Heart left ventricle (tissue), 16 donors: ENCODE data around the gene PCDHGA12. TPM values are rescaled to one million over a fixed set of nuclear protein-coding genes. Genes with fewer than 3 reads are reported as not detected.

ENCODE experiments used
- ATAC-seq, 4 donors: fragments of 200-7000 bp; cut with Tn5 transposase; one replicate each; pipeline ENCODE4 v1.9.1; 2020 to 2022; ENCODE audit warnings: moderate library complexity in 4 of 4, mild to moderate bottlenecking in 3 of 4, moderate number of reproducible peaks in 1 of 4
- DNase-seq, 5 donors: peaks; one replicate each; pipeline ENCODE4 v3.0.0-alpha.2; 2020
- H3K27ac ChIP-seq, 12 donors: fragments of 200-600 bp; sonication (generic) in 4 of 12; one replicate each; pipeline versions ENCODE4 v1.5.0 to v1.8.0; 2016 to 2022; ENCODE audit warnings: mild to moderate bottlenecking in 2 of 12
- H3K27me3 ChIP-seq, 9 donors: fragments of 200-600 bp; sonication (generic) in 2 of 9; one replicate each; pipeline versions ENCODE4 v1.5.1 to v1.8.0; 2016 to 2022; ENCODE audit warnings: mild to moderate bottlenecking in 3 of 9
- H3K36me3 ChIP-seq, 9 donors: fragments of 200-600 bp; sonication (generic) in 2 of 9; one replicate each; pipeline versions ENCODE4 v1.5.0 to v1.8.0; 2018 to 2022; ENCODE audit warnings: mild to moderate bottlenecking in 2 of 9
- H3K4me1 ChIP-seq, 12 donors: fragments of 200-600 bp; sonication (generic) in 4 of 12; one replicate each; pipeline versions ENCODE4 v1.5.0 to v1.8.0; 2016 to 2022; ENCODE audit warnings: mild to moderate bottlenecking in 3 of 12
- H3K4me3 ChIP-seq, 12 donors: fragments of 200-600 bp; sonication (generic) in 4 of 12; one replicate each; pipeline versions ENCODE4 v1.5.0 to v1.8.0; 2017 to 2022; ENCODE audit warnings: mild to moderate bottlenecking in 9 of 12, moderate library complexity in 4 of 12
- H3K9me3 ChIP-seq, 12 donors: fragments of 200-600 bp; sonication (generic) in 4 of 12; one replicate each; pipeline versions ENCODE4 v1.5.0 to v1.8.0; 2016 to 2022; ENCODE audit warnings: mild to moderate bottlenecking in 1 of 12
- CTCF ChIP-seq, 12 donors: fragments of 200-600 bp; sonication (generic) in 4 of 12; IDR thresholded peaks; one replicate each; pipeline versions ENCODE4 v1.5.0 to v1.8.0; 2018 to 2022; ENCODE audit warnings: antibody characterized with exemption in 12 of 12, mild to moderate bottlenecking in 5 of 12
- POLR2A ChIP-seq, 2 donors: fragments of 450-650 bp; IDR thresholded peaks; one replicate each; pipeline ENCODE4 v1.6.1; 2017; ENCODE audit warnings: antibody characterized with exemption in 2 of 2, mild to moderate bottlenecking in 2 of 2, moderate library complexity in 2 of 2
- WGBS, 4 donors: extraction: QIAGEN DNeasy Blood & Tissue Kit in 2 of 4; methylation state at CpG; one replicate each; pipeline versions ENCODE4 v1.1.5 to v1.1.7; 2013 to 2018; 5-methylcytosine and 5-hydroxymethylcytosine counted together
- intact Hi-C, 10 donors: fragments of 100-400 bp; cut with DNase I; formaldehyde crosslinking; loops; one replicate each; pipeline versions ENCODE4 v1.11.1 to v1.14.2; 2022
- polyA plus RNA-seq, 2 donors: library from polyadenylated mRNA; stranded (reverse); fragments of 200-250 nt; gene quantifications; one replicate each; pipeline ENCODE4 v1.2.3, GENCODE V29; 2013
- total RNA-seq, 9 donors: library from RNA; depleted of rRNA in 2 of 9; stranded (reverse); fragments of >200 nt in 2 of 9; fragmentation: NEBNext Ultra II Directional in 3 of 9; extraction: Animal tissue kit (Norgen Biotek cat#: 25700) in 3 of 9; gene quantifications; one replicate each; pipeline versions ENCODE4 v1.1.0 to v1.2.4, GENCODE V29; 2016 to 2023
- donor health status: ischemic (EF 13 %, LVEDD 7.1; RV severe dilation, severe dysfunction).
- donor health status: healthy with polysubstance abuse.
- donor health status: DM: no; HTN: yes; CAD: no.
- donor health status: DM: no; HTN: no; CAD: no.
- donor health status: ischemic (EF 25% LVEDD 6.9; RV normal size, moderate dysfunction).
- donor health status: ischemic (EF 25% LVEDD 5.7; RV mildly dilated, moderate dysfunction).
- donor health status: healthy.
- donor health status: DM: yes; HTN: yes; CAD: no.
- donor health status: ischemic (EF 35%, LVEDD 5.7; RV mildly dilated, moderate dysfunction).
- donor health status: nonischemic (EF 11% LVEDD 7.7; RV severe dilation, severe dysfunction).
- donor health status: DM: yes; HTN: yes; CAD: no.
- donor health status: PGD.
- donor health status: ischemic (EF 29% LVEDD 5.4; RV normal size, mild dysfunction).
- donor health status: nonischemic (EF 23%, LVEDD 6.1; RV moderate dilation, normal function).

The PCDHGA12 gene
- total and polyA plus RNA-seq, 11 donors: 3.2 to 15.5 (median 6.5) TPM

DNA sequence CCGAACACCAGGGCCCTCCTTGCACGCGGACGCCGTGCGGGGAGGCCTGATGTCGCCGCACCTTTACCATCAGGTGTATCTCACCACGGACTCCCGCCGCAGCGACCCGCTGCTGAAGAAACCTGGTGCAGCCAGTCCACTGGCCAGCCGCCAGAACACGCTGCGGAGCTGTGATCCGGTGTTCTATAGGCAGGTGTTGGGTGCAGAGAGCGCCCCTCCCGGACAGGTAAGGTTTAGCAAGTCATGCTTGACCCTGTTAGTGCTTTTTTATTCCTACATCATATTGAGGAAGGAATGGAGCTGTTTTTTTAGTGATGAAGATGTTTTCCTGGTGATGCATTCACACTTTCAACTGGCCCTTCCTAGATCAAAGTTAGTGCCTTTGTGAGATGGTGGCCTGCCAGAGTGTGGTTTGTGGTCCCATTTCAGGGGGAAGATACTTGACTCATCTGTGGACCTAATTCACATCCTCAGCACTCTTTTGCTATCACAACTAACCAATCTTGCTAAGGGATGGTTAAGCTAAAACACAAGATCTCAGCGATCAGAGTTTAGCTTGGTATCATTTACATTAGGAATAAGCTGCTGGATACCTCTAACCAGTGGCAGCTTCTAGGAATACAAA, 48.1 kb downstream of the PCDHGA12 start:
- Histone ChIP-seq H3K27ac (peak overlapping the region in 1 of 12 donors; percentile 94), H3K36me3 (peaks cover 0 to 14% (median 0%) of the 10 kb centered on the region in 9 donors), H3K4me1 (peaks cover 4 to 76% (median 50%) of the 10 kb centered on the region in 12 donors), H3K4me3 (peak overlapping the region in 11 of 12 donors; percentile 9 to 74 (median 66)), H3K27me3 (peaks cover 0 to 42% (median 0%) of the 10 kb centered on the region in 9 donors), H3K9me3 (no peaks in the 10 kb centered on the region)
- TF ChIP-seq CTCF (IDR thresholded peaks at IDR 0.05): no peak
- no peak for TF ChIP-seq POLR2A (IDR thresholded peaks at IDR 0.05)
- intact Hi-C loops: loop anchor here in 9 of 10 donors (5.0 to 10.0 kb wide), 4 partner anchors 34 to 79 kb away; no protein-coding TSS in a partner anchor
- 52 to 66% (median 57%) methylated on average over 20 of the region's 20 CpGs for WGBS, 4 donors
- ATAC-seq (no peak), DNase-seq (no peak)

- H3K36me3 ChIP-seq: peaks cover 0 to 14% (median 0%) of the 10 kb centered on the region in 9 donors
- peaks cover 0 to 51% (median 0%) of the 10 kb centered on the region in 9 donors for H3K27me3 ChIP-seq
- peaks cover 4 to 88% (median 61%) of the 10 kb centered on the region in 12 donors for H3K4me1 ChIP-seq
- intact Hi-C loops: loop anchor here in 9 of 10 donors (5.0 to 10.0 kb wide), 4 partner anchors 33 to 78 kb away; no protein-coding TSS in a partner anchor
- peak overlapping the region in 6 of 12 donors; percentile 4 to 74 (median 61) for H3K4me3 ChIP-seq
- no peak for TF ChIP-seq CTCF (IDR thresholded peaks at IDR 0.05)
- no peak overlapping the region for H3K27ac ChIP-seq
- no peak for DNase-seq
- H3K9me3 ChIP-seq: no peaks in the 10 kb centered on the region
- ATAC-seq: no peak
Observed at GRCh38 chr5:141479776-141480175, 49.5 kb downstream of the PCDHGA12 start.

Other genes with a start within 250 kb of the PCDHGA12 start
Only the 30 nearest of the 35 such genes appear.
- gene PCDHB13, start 216.6 kb upstream of the PCDHGA12 start, total RNA-seq: 1 to 10 TPM; 2.5 to 5.9 (median 3.6) TPM
- 1 to 10 TPM in 1 of 2 donors, under 1 TPM in 1; 0.99 to 1.5 TPM for gene PCDHB13, start 216.6 kb upstream of the PCDHGA12 start, polyA plus RNA-seq
- gene PCDHB14, start 207.2 kb upstream of the PCDHGA12 start, total RNA-seq: 1 to 10 TPM; 2.6 to 6.1 (median 4.3) TPM
- gene PCDHB14, start 207.2 kb upstream of the PCDHGA12 start, polyA plus RNA-seq: 1 to 10 TPM in 1 of 2 donors, under 1 TPM in 1; 0.91 to 1.7 TPM
- gene PCDHB15, start 185.1 kb upstream of the PCDHGA12 start, total RNA-seq: 1 to 10 TPM; 3.7 to 7.5 (median 4.5) TPM
- gene PCDHB15, start 185.1 kb upstream of the PCDHGA12 start, polyA plus RNA-seq: 1 to 10 TPM; 1.6 to 2.8 TPM
- gene SLC25A2, start 126.5 kb upstream of the PCDHGA12 start, total RNA-seq: not detected
- not detected for gene SLC25A2, start 126.5 kb upstream of the PCDHGA12 start, polyA plus RNA-seq
- gene TAF7, start 109.7 kb upstream of the PCDHGA12 start, total RNA-seq: 100 to 1,000 TPM in 4 of 9 donors, 10 to 100 TPM in 5; 73.9 to 107 (median 99.9) TPM
- 100 to 1,000 TPM in 1 of 2 donors, 10 to 100 TPM in 1; 47.2 to 159 TPM for gene TAF7, start 109.7 kb upstream of the PCDHGA12 start, polyA plus RNA-seq
- 1 to 10 TPM; 2.1 to 4.9 (median 3.5) TPM for gene PCDHGA1, start 100.0 kb upstream of the PCDHGA12 start, total RNA-seq
- gene PCDHGA1, start 100.0 kb upstream of the PCDHGA12 start, polyA plus RNA-seq: 1 to 10 TPM; 1.3 to 1.4 TPM
- gene PCDHGA2, start 91.7 kb upstream of the PCDHGA12 start, total RNA-seq: 10 to 100 TPM in 6 of 9 donors, 1 to 10 TPM in 3; 5.8 to 15.1 (median 10.7) TPM
- gene PCDHGA2, start 91.7 kb upstream of the PCDHGA12 start, polyA plus RNA-seq: 1 to 10 TPM; 2.7 to 3.6 TPM
- 10 to 100 TPM in 8 of 9 donors, 1 to 10 TPM in 1; 7.6 to 27.2 (median 14.7) TPM for gene PCDHGA3, start 86.7 kb upstream of the PCDHGA12 start, total RNA-seq
- gene PCDHGA3, start 86.7 kb upstream of the PCDHGA12 start, polyA plus RNA-seq: 1 to 10 TPM; 3.5 to 5.9 TPM
- 10 to 100 TPM in 4 of 9 donors, 1 to 10 TPM in 5; 4.4 to 11.9 (median 8.6) TPM for gene PCDHGB1, start 80.4 kb upstream of the PCDHGA12 start, total RNA-seq
- 1 to 10 TPM in 1 of 2 donors, under 1 TPM in 1; 0.85 to 5.9 TPM for gene PCDHGB1, start 80.4 kb upstream of the PCDHGA12 start, polyA plus RNA-seq
- 10 to 100 TPM in 5 of 9 donors, 1 to 10 TPM in 4; 5.1 to 13.7 (median 11.0) TPM for gene PCDHGA4, start 75.5 kb upstream of the PCDHGA12 start, total RNA-seq
- gene PCDHGA4, start 75.5 kb upstream of the PCDHGA12 start, polyA plus RNA-seq: 1 to 10 TPM; 2.5 to 5.1 TPM
- gene PCDHGB2, start 70.5 kb upstream of the PCDHGA12 start, total RNA-seq: 10 to 100 TPM in 5 of 9 donors, 1 to 10 TPM in 4; 4.4 to 13.8 (median 10.4) TPM
- 1 to 10 TPM; 2.1 to 3.9 TPM for gene PCDHGB2, start 70.5 kb upstream of the PCDHGA12 start, polyA plus RNA-seq
- 1 to 10 TPM; 2.9 to 9.6 (median 7.2) TPM for gene PCDHGA5, start 66.3 kb upstream of the PCDHGA12 start, total RNA-seq
- gene PCDHGA5, start 66.3 kb upstream of the PCDHGA12 start, polyA plus RNA-seq: 1 to 10 TPM; 1.5 to 4.4 TPM
- 10 to 100 TPM in 4 of 9 donors, 1 to 10 TPM in 5; 4.0 to 14.9 (median 9.8) TPM for gene PCDHGB3, start 60.3 kb upstream of the PCDHGA12 start, total RNA-seq
- gene PCDHGB3, start 60.3 kb upstream of the PCDHGA12 start, polyA plus RNA-seq: 1 to 10 TPM; 1.7 to 5.4 TPM
- gene PCDHGA6, start 56.6 kb upstream of the PCDHGA12 start, total RNA-seq: 10 to 100 TPM in 1 of 9 donors, 1 to 10 TPM in 8; 3.6 to 10.3 (median 7.7) TPM
- 1 to 10 TPM; 2.2 to 6.7 TPM for gene PCDHGA6, start 56.6 kb upstream of the PCDHGA12 start, polyA plus RNA-seq
- 10 to 100 TPM in 2 of 9 donors, 1 to 10 TPM in 7; 4.4 to 14.1 (median 7.6) TPM for gene PCDHGA7, start 47.8 kb upstream of the PCDHGA12 start, total RNA-seq
- 1 to 10 TPM; 1.4 to 5.1 TPM for gene PCDHGA7, start 47.8 kb upstream of the PCDHGA12 start, polyA plus RNA-seq
- 10 to 100 TPM in 2 of 9 donors, 1 to 10 TPM in 7; 4.5 to 11.9 (median 7.3) TPM for gene PCDHGB4, start 42.8 kb upstream of the PCDHGA12 start, total RNA-seq
- 1 to 10 TPM; 2.0 to 3.8 TPM for gene PCDHGB4, start 42.8 kb upstream of the PCDHGA12 start, polyA plus RNA-seq
- 10 to 100 TPM in 3 of 9 donors, 1 to 10 TPM in 6; 4.7 to 14.6 (median 8.1) TPM for gene PCDHGA8, start 37.9 kb upstream of the PCDHGA12 start, total RNA-seq
- gene PCDHGA8, start 37.9 kb upstream of the PCDHGA12 start, polyA plus RNA-seq: 1 to 10 TPM in 1 of 2 donors, under 1 TPM in 1; 0.76 to 3.8 TPM
- gene PCDHGB5, start 32.6 kb upstream of the PCDHGA12 start, total RNA-seq: 10 to 100 TPM in 3 of 9 donors, 1 to 10 TPM in 6; 5.9 to 15.5 (median 9.9) TPM
- 1 to 10 TPM; 4.4 to 5.1 TPM for gene PCDHGB5, start 32.6 kb upstream of the PCDHGA12 start, polyA plus RNA-seq
- gene PCDHGA9, start 27.7 kb upstream of the PCDHGA12 start, total RNA-seq: 1 to 10 TPM; 2.3 to 9.6 (median 5.3) TPM
- gene PCDHGA9, start 27.7 kb upstream of the PCDHGA12 start, polyA plus RNA-seq: 1 to 10 TPM; 1.3 to 5.5 TPM
- 10 to 100 TPM in 1 of 9 donors, 1 to 10 TPM in 8; 4.1 to 10.4 (median 6.5) TPM for gene PCDHGB6, start 22.5 kb upstream of the PCDHGA12 start, total RNA-seq
- 1 to 10 TPM; 2.3 to 4.5 TPM for gene PCDHGB6, start 22.5 kb upstream of the PCDHGA12 start, polyA plus RNA-seq
- 10 to 100 TPM in 1 of 9 donors, 1 to 10 TPM in 8; 3.3 to 11.3 (median 6.1) TPM for gene PCDHGA10, start 17.5 kb upstream of the PCDHGA12 start, total RNA-seq
- gene PCDHGA10, start 17.5 kb upstream of the PCDHGA12 start, polyA plus RNA-seq: 1 to 10 TPM; 1.1 to 3.1 TPM
- 10 to 100 TPM in 5 of 9 donors, 1 to 10 TPM in 4; 5.1 to 15.0 (median 11.1) TPM for gene PCDHGB7, start 12.8 kb upstream of the PCDHGA12 start, total RNA-seq
- 1 to 10 TPM; 3.3 to 4.8 TPM for gene PCDHGB7, start 12.8 kb upstream of the PCDHGA12 start, polyA plus RNA-seq
- gene PCDHGA11, start 9.5 kb upstream of the PCDHGA12 start, total RNA-seq: 1 to 10 TPM; 2.8 to 9.0 (median 5.3) TPM
- 1 to 10 TPM; 1.8 to 5.0 TPM for gene PCDHGA11, start 9.5 kb upstream of the PCDHGA12 start, polyA plus RNA-seq
- 10 to 100 TPM; 12.3 to 32.5 (median 18.4) TPM for gene PCDHGC3, start 45.5 kb downstream of the PCDHGA12 start, total RNA-seq
- 10 to 100 TPM; 23.3 to 34.8 TPM for gene PCDHGC3, start 45.5 kb downstream of the PCDHGA12 start, polyA plus RNA-seq
- gene PCDHGC4, start 54.5 kb downstream of the PCDHGA12 start, total RNA-seq: 10 to 100 TPM in 1 of 9 donors, 1 to 10 TPM in 8; 1.7 to 10.4 (median 2.9) TPM
- gene PCDHGC4, start 54.5 kb downstream of the PCDHGA12 start, polyA plus RNA-seq: 1 to 10 TPM in 1 of 2 donors, under 1 TPM in 1; 0.39 to 4.2 TPM
- 1 to 10 TPM; 1.5 to 5.4 (median 3.0) TPM for gene PCDHGC5, start 58.6 kb downstream of the PCDHGA12 start, total RNA-seq
- gene PCDHGC5, start 58.6 kb downstream of the PCDHGA12 start, polyA plus RNA-seq: 1 to 10 TPM in 1 of 2 donors, under 1 TPM in 1; 0.72 to 5.4 TPM
- gene DIAPH1, start 188.5 kb downstream of the PCDHGA12 start, total RNA-seq: 100 to 1,000 TPM in 1 of 9 donors, 10 to 100 TPM in 8; 38.8 to 137 (median 61.5) TPM
- 10 to 100 TPM; 29.9 to 79.6 TPM for gene DIAPH1, start 188.5 kb downstream of the PCDHGA12 start, polyA plus RNA-seq
- gene HDAC3, start 206.3 kb downstream of the PCDHGA12 start, total RNA-seq: 10 to 100 TPM; 24.5 to 39.0 (median 32.2) TPM
- gene HDAC3, start 206.3 kb downstream of the PCDHGA12 start, polyA plus RNA-seq: 10 to 100 TPM; 33.3 TPM
- 1 to 10 TPM in 3 of 9 donors, under 1 TPM in 6; 0.25 to 2.5 (median 0.65) TPM for gene RELL2, start 206.5 kb downstream of the PCDHGA12 start, total RNA-seq
- 1 to 10 TPM in 1 of 2 donors, under 1 TPM in 1; 0.88 to 2.7 TPM for gene RELL2, start 206.5 kb downstream of the PCDHGA12 start, polyA plus RNA-seq
- 1 to 10 TPM; 1.2 to 8.8 (median 2.3) TPM for gene FCHSD1, start 220.9 kb downstream of the PCDHGA12 start, total RNA-seq
- gene FCHSD1, start 220.9 kb downstream of the PCDHGA12 start, polyA plus RNA-seq: 1 to 10 TPM; 2.5 to 2.9 TPM